ENCODE data around the gene ZNF662.

The ZNF662 gene

GRCh38 chr3:42887084-42887483 is 18.9 kb upstream of the ZNF662 start:
- no peak for DNase-seq (ENCODE audit: low read depth)

- DNase-seq (ENCODE audit: low read depth) = no peak
Measured at GRCh38 chr3:42891042-42891441, 14.9 kb upstream of the ZNF662 start.

- no peak for DNase-seq (ENCODE audit: low read depth)
Measured at GRCh38 chr3:42892169-42892568, 13.8 kb upstream of the ZNF662 start.

DNA sequence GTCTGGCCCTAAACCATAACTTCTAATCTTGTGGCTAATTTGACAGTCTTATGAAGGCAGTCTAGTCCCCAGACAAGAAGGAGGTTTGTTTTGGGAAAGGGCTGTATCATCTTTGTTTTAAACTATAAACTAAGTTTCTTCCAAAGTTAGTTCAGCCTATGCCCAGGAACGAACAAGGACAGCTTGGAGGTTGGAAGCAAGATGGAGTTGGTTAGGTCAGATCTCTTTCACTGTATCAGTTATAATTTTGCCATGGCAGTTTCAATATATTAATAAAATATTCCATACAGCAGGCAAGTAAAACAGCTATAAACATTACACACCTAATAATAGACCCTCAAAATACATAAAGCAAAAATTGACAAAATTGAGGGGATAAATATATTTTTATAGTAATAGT is 13.1 kb upstream of the ZNF662 start:
- no peak for DNase-seq (ENCODE audit: low read depth)

GRCh38 chr3:42894698-42895579 is 11.0 kb upstream of the ZNF662 start:
- no peak for DNase-seq (ENCODE audit: low read depth)

- DNase-seq (ENCODE audit: low read depth) = no peak
Measured at GRCh38 chr3:42895580-42895868, 10.4 kb upstream of the ZNF662 start.

DNA sequence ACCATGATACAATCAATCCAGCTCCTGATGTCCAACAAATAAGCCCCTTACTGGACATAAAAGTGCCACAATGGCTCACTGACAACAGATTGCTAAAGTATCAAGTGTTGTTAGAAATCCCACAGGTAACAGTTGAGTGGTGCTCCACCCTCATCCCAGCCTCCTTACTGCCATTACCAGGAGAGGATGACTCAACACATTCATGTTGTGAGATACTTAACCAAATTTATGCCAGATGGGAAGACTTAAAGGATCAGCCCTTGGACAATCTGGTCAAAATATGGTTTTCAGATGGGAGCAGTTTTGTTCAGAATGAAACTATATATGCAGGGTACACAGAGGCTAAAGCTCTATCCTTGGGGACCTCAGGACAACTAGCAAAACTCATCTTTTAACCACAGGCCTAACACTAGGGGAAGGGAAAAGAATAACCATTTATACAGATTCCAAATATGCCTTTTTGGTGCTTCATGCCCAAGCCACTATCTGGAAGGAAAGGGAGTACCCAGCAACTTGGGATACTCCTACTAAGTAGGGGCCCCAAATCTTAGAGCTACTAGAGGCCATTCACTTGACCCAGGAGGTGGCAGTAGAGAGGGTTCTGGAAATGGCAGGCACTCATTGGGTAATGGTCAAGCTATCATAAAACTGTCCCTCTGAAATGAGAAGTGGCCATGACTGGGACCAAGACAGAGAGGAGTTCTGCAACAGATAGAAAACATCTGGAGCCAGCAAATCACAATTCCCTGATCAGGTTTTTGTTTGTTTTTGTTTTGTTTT is 6.9 kb upstream of the ZNF662 start:
- DNase-seq (ENCODE audit: low read depth) = no peak

- no peak for DNase-seq (ENCODE audit: low read depth)
Measured at GRCh38 chr3:42900226-42901072, 5.5 kb upstream of the ZNF662 start.

GRCh38 chr3:42901073-42901415 is 4.9 kb upstream of the ZNF662 start:
- DNase-seq (ENCODE audit: low read depth) = no peak

DNA sequence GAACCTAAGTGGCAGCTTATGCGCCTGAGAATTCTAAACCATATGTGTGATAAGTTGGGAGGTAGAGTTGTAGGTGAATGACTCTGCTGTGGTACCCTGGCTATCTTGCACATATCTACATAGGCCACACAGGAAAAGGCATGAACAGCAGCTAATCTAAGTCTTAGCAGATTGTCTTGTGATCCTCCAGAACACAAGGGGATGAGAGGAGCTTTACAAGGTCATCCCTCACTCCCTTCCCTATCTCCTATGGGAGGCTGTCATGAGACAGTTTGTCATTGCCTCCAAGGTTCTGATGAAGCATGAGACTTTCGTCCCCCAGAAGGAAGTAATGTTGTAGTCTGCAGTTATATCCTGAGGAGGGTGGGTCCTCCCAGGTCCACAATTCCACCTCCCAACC is 3.7 kb upstream of the ZNF662 start:
- no peak for DNase-seq (ENCODE audit: low read depth)

DNA sequence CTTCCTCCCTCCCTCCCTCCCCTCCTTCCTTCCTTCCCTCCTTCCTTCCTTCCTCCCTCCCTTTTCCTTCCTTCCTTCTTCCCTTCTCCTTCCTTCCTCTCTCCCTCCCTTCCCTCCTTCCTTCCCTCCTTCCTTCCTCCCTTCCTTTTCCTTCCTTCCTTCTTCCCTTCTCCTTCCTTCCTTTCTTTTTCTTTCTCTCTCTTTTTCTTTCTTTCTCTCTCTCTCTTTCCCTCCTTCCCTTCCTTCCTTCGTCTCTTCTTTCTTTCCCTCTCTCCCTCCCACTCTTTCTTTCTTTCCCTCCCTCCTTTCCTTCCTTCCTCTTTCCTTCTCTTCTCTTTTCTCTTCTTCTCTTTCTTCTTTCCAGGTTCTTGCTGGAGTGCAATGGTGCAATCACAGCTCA is 1.9 kb upstream of the ZNF662 start:
- DNase-seq (ENCODE audit: low read depth) = no peak

DNA sequence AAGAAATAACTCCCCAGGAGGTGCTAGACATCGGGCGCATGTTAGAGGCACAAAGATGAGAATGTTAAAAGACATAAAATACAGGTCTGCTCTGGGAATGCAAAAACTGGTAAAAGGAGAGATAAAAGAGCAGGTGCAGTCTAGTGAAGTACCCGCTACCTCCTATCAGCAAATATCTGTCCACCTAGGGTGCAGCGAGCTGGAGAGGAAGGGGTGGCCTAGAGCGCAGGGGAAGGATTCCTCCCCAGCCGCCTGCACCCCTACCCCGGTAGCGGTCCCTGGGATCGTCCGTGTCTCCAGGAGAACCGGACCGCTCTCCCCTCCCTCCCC is 237 bp upstream of the ZNF662 start:
- DNase-seq (ENCODE audit: low read depth) = no peak

GRCh38 chr3:42906848-42907183 is 874 bp downstream of the ZNF662 start:
- no peak for DNase-seq (ENCODE audit: low read depth)

DNA sequence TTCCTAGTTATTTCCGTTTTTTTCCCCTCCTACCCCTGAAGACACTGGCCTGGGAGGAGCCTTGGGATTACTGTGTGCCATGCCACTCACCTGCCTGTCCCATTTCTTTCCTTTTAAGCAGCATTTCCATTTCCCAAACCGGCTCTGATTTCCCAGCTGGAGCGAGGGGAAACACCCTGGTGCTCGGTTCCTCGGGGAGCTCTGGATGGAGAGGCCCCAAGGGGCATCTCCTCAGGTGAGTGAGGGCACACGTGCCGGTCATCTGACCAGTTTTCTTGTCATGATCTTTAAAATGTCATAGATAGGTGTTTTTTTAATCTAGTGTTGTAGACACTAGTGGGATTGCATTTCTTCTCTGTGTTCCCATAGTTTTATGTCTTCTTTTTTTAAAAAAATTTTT is 2.7 kb downstream of the ZNF662 start:
- no peak for DNase-seq (ENCODE audit: low read depth)

DNA sequence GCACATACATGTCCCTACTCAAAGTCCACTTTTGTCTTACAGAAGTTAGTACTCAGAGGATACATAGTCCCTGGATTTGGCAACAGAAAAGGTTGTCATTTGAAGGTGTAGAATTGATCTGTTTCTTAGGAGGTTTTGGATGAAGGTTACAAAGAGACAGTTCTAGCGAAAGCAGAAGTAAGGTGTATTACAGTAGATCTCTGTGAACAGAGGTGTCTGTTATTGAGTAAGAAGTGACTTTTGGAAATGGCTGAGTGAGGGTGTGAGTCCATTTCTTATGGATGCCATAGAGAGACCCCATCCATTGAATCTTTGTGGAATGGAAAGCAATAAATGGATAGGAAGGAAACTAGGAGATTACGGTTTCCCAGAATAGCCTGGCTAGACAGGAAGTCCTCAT is 5.6 kb downstream of the ZNF662 start:
- no peak for DNase-seq (ENCODE audit: low read depth)

DNA sequence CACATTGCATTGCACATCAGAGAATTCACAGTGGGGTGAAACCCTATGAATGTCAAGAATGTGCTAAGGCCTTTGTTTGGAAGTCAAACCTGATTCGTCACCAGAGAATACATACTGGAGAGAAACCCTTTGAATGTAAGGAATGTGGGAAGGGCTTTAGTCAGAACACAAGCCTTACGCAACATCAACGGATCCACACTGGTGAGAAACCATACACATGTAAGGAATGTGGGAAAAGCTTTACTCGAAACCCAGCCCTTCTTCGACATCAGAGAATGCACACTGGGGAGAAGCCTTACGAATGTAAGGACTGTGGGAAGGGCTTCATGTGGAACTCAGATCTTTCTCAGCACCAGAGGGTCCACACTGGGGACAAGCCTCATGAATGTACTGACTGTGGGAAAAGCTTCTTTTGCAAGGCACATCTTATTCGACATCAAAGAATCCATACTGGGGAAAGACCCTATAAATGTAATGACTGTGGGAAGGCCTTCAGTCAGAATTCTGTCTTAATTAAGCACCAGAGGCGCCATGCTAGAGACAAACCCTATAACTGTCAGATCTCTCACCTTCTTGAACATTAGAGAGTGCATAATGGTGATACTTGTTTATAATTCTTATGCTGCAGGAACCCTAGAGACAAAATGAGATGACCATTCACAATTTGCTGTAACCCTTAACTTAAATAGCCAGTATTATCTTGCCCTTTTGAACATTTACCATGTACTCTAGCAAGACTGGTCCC is 9.0 kb downstream of the ZNF662 start:
- DNase-seq (ENCODE audit: low read depth) = no peak

- DNase-seq (ENCODE audit: low read depth) = no peak
Measured at GRCh38 chr3:42923606-42924005, 17.7 kb downstream of the ZNF662 start.

- DNase-seq (ENCODE audit: low read depth) = no peak
Measured at GRCh38 chr3:42926310-42926709, 20.4 kb downstream of the ZNF662 start.

DNA sequence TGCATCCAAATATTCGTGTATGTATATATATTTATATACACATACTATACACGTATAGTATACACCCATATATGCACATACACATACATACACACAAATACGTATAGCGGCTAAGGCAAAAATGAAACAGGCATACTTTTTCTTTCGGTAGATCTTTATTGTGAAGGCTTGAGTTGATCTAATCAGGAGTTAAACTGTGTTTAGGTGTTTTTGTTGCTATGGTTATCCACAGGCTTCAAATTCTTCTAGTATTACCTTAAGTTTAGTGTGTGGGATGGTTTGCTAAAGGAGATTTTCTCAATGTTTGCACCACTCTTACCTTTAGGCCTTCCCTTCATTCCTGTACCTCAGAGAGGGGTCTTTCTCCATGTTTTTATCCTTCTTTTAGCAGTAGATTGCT is 28.2 kb downstream of the ZNF662 start:
- DNase-seq (ENCODE audit: low read depth) = no peak

DNA sequence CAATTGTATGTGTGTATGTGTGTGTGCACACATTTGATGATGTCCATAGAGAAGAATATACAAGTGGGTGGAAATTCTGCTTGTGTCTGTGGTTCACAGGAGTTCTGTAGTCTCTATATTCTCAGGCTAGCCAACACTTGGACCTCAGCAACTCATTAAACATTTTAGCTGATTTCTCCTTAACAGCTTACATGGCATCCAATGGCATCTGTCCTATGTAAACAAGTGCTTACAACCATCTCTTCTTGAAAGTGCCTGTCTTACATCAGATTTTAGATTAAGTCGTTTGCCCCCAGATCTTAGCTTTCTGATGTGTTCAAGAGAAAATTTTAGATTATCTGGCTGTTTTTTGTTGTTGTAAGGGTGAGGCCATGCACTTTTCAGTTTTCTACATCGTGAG is 29.0 kb downstream of the ZNF662 start:
- no peak for DNase-seq (ENCODE audit: low read depth)

GRCh38 chr3:42935472-42935871 is 29.5 kb downstream of the ZNF662 start:
- no peak for DNase-seq (ENCODE audit: low read depth)
